CD4-positive, CD25-positive, alpha-beta regulatory T cell (primary cell): ENCODE measurements around the gene HSF5. TPM values are rescaled to one million over a fixed set of nuclear protein-coding genes. Genes with fewer than 3 reads are reported as not detected.

ENCODE experiments used
- ATAC-seq, 2 donors: fragments of 150-1000 bp; cut with Tn5 transposase; one replicate each; pipeline ENCODE4 v1.10.0; 2021; ENCODE audit warnings: low read depth in 2 of 2, moderate number of reproducible peaks in 2 of 2, moderate library complexity in 1 of 2
- DNase-seq, 3 donors: peaks; one replicate each; pipeline versions ENCODE4 v3.0.0 to v3.0.0-alpha.2; 2012 to 2022; ENCODE audit warnings: mixed read lengths in 1 of 3
- H3K27ac ChIP-seq: one replicate; pipeline ENCODE4 v1.7.0; 2013; ENCODE audit warnings: mild to moderate bottlenecking, low read length; ENCODE audit not compliant: insufficient read depth, poor library complexity, severe bottlenecking
- H3K27me3 ChIP-seq: one replicate; pipeline ENCODE4 v1.7.0; 2013; ENCODE audit warnings: low read length; ENCODE audit not compliant: control insufficient read depth, insufficient read depth
- H3K36me3 ChIP-seq: one replicate; pipeline ENCODE4 v1.7.0; 2013; ENCODE audit warnings: mild to moderate bottlenecking, low read length, moderate library complexity; ENCODE audit not compliant: control insufficient read depth, insufficient read depth
- H3K4me1 ChIP-seq: 2 replicates; pipeline ENCODE4 v1.7.0; 2013; ENCODE audit warnings: mild to moderate bottlenecking, low read length; ENCODE audit not compliant: insufficient read depth, control insufficient read depth, poor library complexity, severe bottlenecking
- H3K4me3 ChIP-seq: one replicate; pipeline ENCODE4 v1.7.0; 2013; ENCODE audit warnings: low read depth, mild to moderate bottlenecking, low read length, moderate library complexity
- H3K9me3 ChIP-seq, 2 experiments: 1 replicate in 1 of 2; 2 replicates in 1 of 2; pipeline ENCODE4 v1.7.0; 2013; ENCODE audit warnings: low read length in 2 of 2, mild to moderate bottlenecking in 1 of 2, moderate library complexity in 1 of 2; ENCODE audit not compliant: control insufficient read depth in 2 of 2
- H3K27ac Mint-ChIP-seq, 3 donors: one replicate each; pipeline ENCODE4 v1.8.0; 2020 to 2022; ENCODE audit warnings: mild to moderate bottlenecking in 3 of 3, mixed read lengths in 3 of 3, moderate library complexity in 2 of 3
- H3K27me3 Mint-ChIP-seq: one replicate; pipeline ENCODE4 v1.8.0; 2022; ENCODE audit warnings: mild to moderate bottlenecking, mixed read lengths
- H3K36me3 Mint-ChIP-seq: one replicate; pipeline ENCODE4 v1.8.0; 2020; ENCODE audit warnings: mixed read lengths
- H3K4me1 Mint-ChIP-seq, 4 donors: one replicate each; pipeline ENCODE4 v1.8.0; 2020 to 2022; ENCODE audit warnings: mixed read lengths in 4 of 4, mild to moderate bottlenecking in 1 of 4
- H3K4me3 Mint-ChIP-seq, 4 donors: one replicate each; pipeline ENCODE4 v1.8.0; 2020 to 2022; ENCODE audit warnings: mild to moderate bottlenecking in 4 of 4, mixed read lengths in 4 of 4, moderate library complexity in 3 of 4
- H3K9me3 Mint-ChIP-seq, 7 donors: one replicate each; pipeline ENCODE4 v1.8.0; 2020 to 2022; ENCODE audit warnings: mixed read lengths in 7 of 7, mild to moderate bottlenecking in 3 of 7, moderate library complexity in 2 of 7
- polyA plus RNA-seq, 4 donors: library from polyadenylated mRNA; unstranded; fragments of 300-500 nt; fragmentation: Illumina TruSeq; gene quantifications; one replicate each; pipeline ENCODE4 v1.2.3, GENCODE V29; 2021
- total RNA-seq: library from RNA; stranded (reverse); gene quantifications from one replicate; pipeline ENCODE4 v1.2.3, GENCODE V29; 2022

HSF5 gene
- total and polyA plus RNA-seq, 5 donors from 2014 or later: 0.83 to 3.0 (median 1.4) TPM

DNA sequence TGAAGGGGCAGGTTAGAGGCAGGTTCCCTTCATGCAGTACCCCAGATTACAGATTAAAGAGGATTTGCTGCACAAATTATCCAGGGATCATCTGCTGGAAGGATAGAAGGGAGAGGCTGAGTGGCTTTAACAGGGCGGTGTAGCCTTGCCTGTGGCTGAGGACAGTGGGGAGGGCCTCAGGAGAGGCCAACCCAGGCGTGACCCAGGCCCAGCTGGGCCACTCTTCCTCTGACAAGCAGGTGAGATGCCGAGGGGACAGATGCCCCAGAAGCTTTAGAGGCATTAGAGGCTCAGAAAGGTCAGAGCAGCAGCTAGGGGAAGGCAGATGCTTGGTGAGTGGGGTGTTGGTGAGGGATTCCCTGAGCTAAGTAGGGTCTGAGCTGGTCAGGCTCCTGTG lies 44.3 kb upstream of the HSF5 start:
- peaks cover 4% of the 10 kb centered on the region for H3K36me3 Mint-ChIP-seq
- H3K9me3 ChIP-seq: no peaks in the 10 kb centered on the region
- DNase-seq (no peak), ATAC-seq (no peak)
- H3K27ac Mint-ChIP-seq: peak overlapping the region in 1 of 3 donors; percentile 53
- peak overlapping the region; percentile 56 to 76 (median 62) for H3K4me3 Mint-ChIP-seq
- H3K27me3 ChIP-seq: peaks cover 14% of the 10 kb centered on the region
- H3K27me3 Mint-ChIP-seq: peaks cover 42% of the 10 kb centered on the region
- H3K9me3 Mint-ChIP-seq: no peaks in the 10 kb centered on the region
- peaks cover 9% of the 10 kb centered on the region for H3K4me1 ChIP-seq
- no peaks in the 10 kb centered on the region for H3K36me3 ChIP-seq
- H3K4me1 Mint-ChIP-seq: peaks cover 0 to 2% (median 0%) of the 10 kb centered on the region in 4 donors
- no peak overlapping the region for H3K27ac ChIP-seq
- H3K4me3 ChIP-seq: peak overlapping the region; percentile 41

GRCh38 chr17:58531661-58532554 lies 43.7 kb upstream of the HSF5 start:
- H3K27ac ChIP-seq: no peak overlapping the region
- H3K27me3 ChIP-seq: peaks cover 14% of the 10 kb centered on the region
- peak; percentile 58 to 60 (median 59) for DNase-seq
- H3K4me3 ChIP-seq: peak overlapping the region; percentile 41
- H3K27ac Mint-ChIP-seq: peak overlapping the region in 1 of 3 donors; percentile 53
- no peaks in the 10 kb centered on the region for H3K36me3 ChIP-seq
- H3K27me3 Mint-ChIP-seq: peaks cover 41% of the 10 kb centered on the region
- H3K36me3 Mint-ChIP-seq: peaks cover 4% of the 10 kb centered on the region
- H3K4me3 Mint-ChIP-seq: peak overlapping the region; percentile 56 to 76 (median 62)
- no peaks in the 10 kb centered on the region for H3K9me3 Mint-ChIP-seq
- H3K9me3 ChIP-seq: no peaks in the 10 kb centered on the region
- ATAC-seq: peak; percentile 81 to 84
- H3K4me1 ChIP-seq: peaks cover 9% of the 10 kb centered on the region
- H3K4me1 Mint-ChIP-seq: peaks cover 0 to 2% (median 0%) of the 10 kb centered on the region in 4 donors

GRCh38 chr17:58531122-58531521 lies 42.9 kb upstream of the HSF5 start:
- H3K4me3 Mint-ChIP-seq: peak overlapping the region; percentile 39 to 82 (median 74)
- peaks cover 33% of the 10 kb centered on the region for H3K27me3 Mint-ChIP-seq
- H3K4me1 Mint-ChIP-seq: peaks cover 0 to 2% (median 0%) of the 10 kb centered on the region in 4 donors
- peaks cover 4% of the 10 kb centered on the region for H3K36me3 Mint-ChIP-seq
- H3K4me3 ChIP-seq: no peak overlapping the region
- no peak overlapping the region for H3K27ac ChIP-seq
- no peaks in the 10 kb centered on the region for H3K36me3 ChIP-seq
- ATAC-seq (no peak), DNase-seq (no peak)
- no peaks in the 10 kb centered on the region for H3K9me3 ChIP-seq
- H3K4me1 ChIP-seq: peaks cover 9% of the 10 kb centered on the region
- H3K9me3 Mint-ChIP-seq: no peaks in the 10 kb centered on the region
- H3K27me3 ChIP-seq: peaks cover 10% of the 10 kb centered on the region
- H3K27ac Mint-ChIP-seq: no peak overlapping the region

DNA sequence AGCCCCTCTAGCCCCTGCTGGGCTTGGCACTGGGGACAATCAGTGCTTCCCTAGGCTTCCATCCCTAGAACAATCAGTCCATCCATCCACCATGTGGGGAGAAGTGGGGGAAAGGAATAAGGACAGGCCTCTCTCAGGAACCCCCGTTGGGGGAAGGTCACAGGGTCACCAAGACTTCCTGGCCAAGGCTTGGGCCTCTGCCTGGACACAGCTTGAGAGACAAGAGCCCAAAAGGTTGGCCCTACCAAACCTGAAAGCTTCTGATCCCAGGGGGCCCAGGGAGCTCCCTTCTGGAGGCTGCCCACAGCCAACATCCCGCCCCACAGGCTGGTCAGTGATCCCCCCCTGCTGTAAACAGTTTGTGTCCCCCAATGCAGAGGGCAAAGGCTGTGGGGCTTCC lies 42.4 kb upstream of the HSF5 start:
- peaks cover 10% of the 10 kb centered on the region for H3K27me3 ChIP-seq
- no peaks in the 10 kb centered on the region for H3K9me3 Mint-ChIP-seq
- peaks cover 28% of the 10 kb centered on the region for H3K27me3 Mint-ChIP-seq
- H3K36me3 Mint-ChIP-seq: peaks cover 4% of the 10 kb centered on the region
- no peak overlapping the region for H3K27ac ChIP-seq
- no peak overlapping the region for H3K27ac Mint-ChIP-seq
- DNase-seq (no peak), ATAC-seq (no peak)
- H3K36me3 ChIP-seq: no peaks in the 10 kb centered on the region
- H3K4me1 ChIP-seq: peaks cover 9% of the 10 kb centered on the region
- H3K4me3 Mint-ChIP-seq: peak overlapping the region; percentile 39 to 82 (median 74)
- H3K4me1 Mint-ChIP-seq: peaks cover 0 to 2% (median 0%) of the 10 kb centered on the region in 4 donors
- H3K9me3 ChIP-seq: no peaks in the 10 kb centered on the region
- H3K4me3 ChIP-seq: no peak overlapping the region

- H3K27me3 ChIP-seq: peaks cover 8% of the 10 kb centered on the region
- DNase-seq (no peak), ATAC-seq (no peak)
- peaks cover 18% of the 10 kb centered on the region for H3K27me3 Mint-ChIP-seq
- no peaks in the 10 kb centered on the region for H3K36me3 ChIP-seq
- no peak overlapping the region for H3K4me3 Mint-ChIP-seq
- no peaks in the 10 kb centered on the region for H3K9me3 ChIP-seq
- H3K4me3 ChIP-seq: no peak overlapping the region
- H3K27ac Mint-ChIP-seq: peak overlapping the region in 2 of 3 donors; percentile 12 to 42
- peaks cover 0 to 2% (median 0%) of the 10 kb centered on the region in 4 donors for H3K4me1 Mint-ChIP-seq
- H3K9me3 Mint-ChIP-seq: no peaks in the 10 kb centered on the region
- H3K36me3 Mint-ChIP-seq: peaks cover 4% of the 10 kb centered on the region
- no peak overlapping the region for H3K27ac ChIP-seq
- peaks cover 9% of the 10 kb centered on the region for H3K4me1 ChIP-seq
Measured at GRCh38 chr17:58529275-58529674, 41.1 kb upstream of the HSF5 start.

DNA sequence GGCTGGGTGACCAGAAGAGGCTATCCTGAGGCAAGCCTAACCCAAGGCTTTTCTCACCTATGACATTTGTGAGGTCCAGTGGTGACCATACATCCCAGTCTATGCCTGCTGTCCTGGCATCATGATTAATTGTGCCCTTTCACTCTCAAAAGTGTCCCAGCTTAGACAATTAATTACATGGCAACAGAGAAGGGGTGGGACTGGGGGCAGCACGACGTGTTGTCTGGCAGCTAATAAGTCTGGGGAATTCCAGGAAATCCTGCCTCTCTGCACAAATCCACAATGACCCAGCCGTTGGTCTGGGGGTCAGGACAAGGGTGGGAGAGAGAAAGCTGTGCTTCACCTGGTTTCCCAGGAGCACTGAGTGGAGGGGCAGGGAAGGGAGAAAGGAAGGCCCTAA lies 40.2 kb upstream of the HSF5 start:
- H3K4me1 ChIP-seq: peaks cover 9% of the 10 kb centered on the region
- DNase-seq (no peak), ATAC-seq (no peak)
- Mint-ChIP-seq H3K36me3 (peaks cover 4% of the 10 kb centered on the region), H3K4me1 (peaks cover 0 to 2% (median 0%) of the 10 kb centered on the region in 4 donors), H3K9me3 (no peaks in the 10 kb centered on the region), H3K27me3 (peaks cover 14% of the 10 kb centered on the region), H3K4me3 (peak overlapping the region in 1 of 4 donors; percentile 27), H3K27ac (no peak overlapping the region)
- H3K9me3 ChIP-seq: no peaks in the 10 kb centered on the region
- no peaks in the 10 kb centered on the region for H3K36me3 ChIP-seq
- no peak overlapping the region for H3K27ac ChIP-seq
- peaks cover 8% of the 10 kb centered on the region for H3K27me3 ChIP-seq
- no peak overlapping the region for H3K4me3 ChIP-seq

DNA sequence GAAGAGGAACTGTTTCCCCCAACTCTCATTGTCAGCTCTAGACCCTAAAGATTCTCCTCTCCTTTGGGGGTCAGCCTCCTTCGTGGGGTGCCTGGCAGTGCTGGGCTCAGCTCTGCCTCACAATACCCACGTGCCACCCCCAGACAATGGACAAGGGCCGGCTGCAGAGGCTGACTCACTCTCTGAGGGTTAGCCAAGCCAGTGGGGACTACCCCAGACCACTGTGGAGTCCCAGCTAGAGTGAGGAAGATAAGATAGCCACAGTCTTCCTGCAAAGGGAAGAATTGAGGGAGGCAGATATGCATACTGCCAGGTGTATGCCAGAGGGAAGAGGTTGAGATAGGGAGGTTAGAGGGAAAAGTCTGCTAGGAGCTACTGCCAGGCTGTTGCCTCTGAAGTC lies 39.7 kb upstream of the HSF5 start:
- Mint-ChIP-seq H3K9me3 (no peaks in the 10 kb centered on the region), H3K36me3 (no peaks in the 10 kb centered on the region)

More for the DNA sequence above, 39.7 kb upstream of the HSF5 start:
- Histone ChIP-seq H3K4me1 (peaks cover 9% of the 10 kb centered on the region), H3K27me3 (peaks cover 8% of the 10 kb centered on the region), H3K27ac (no peak overlapping the region), H3K9me3 (no peaks in the 10 kb centered on the region), H3K36me3 (no peaks in the 10 kb centered on the region), H3K4me3 (no peak overlapping the region)
- DNase-seq (no peak), ATAC-seq (no peak)
- peaks cover 0 to 2% (median 0%) of the 10 kb centered on the region in 4 donors for H3K4me1 Mint-ChIP-seq
- no peak overlapping the region for H3K27ac Mint-ChIP-seq
- peaks cover 9% of the 10 kb centered on the region for H3K27me3 Mint-ChIP-seq
- no peak overlapping the region for H3K4me3 Mint-ChIP-seq
